Endometrial microvascular endothelial cells (primary cell): Measurements from ENCODE around the gene MBP. TPM values are rescaled to one million over a fixed set of nuclear protein-coding genes. Genes with fewer than 3 reads are reported as not detected.
"Not testable (repeated sequence)": the region's sequence is repeated elsewhere in the genome, so short reads cannot be mapped to it uniquely, and the experiment has no call there.

Experiments used
- in situ Hi-C: cut with HindIII; loops from 2 replicates; pipeline ENCODE4 v1.10.0; 2017; ENCODE audit warnings: low sequenced_read_pairs, low pct_unique_long_range_greater_than_20kb; ENCODE audit errors: inconsistent ontology term
- total RNA-seq: library from RNA; depleted of rRNA; stranded (reverse); fragments of >200 nt; gene quantifications from one replicate; pipeline ENCODE4 v1.2.3, GENCODE V29; 2015; ENCODE audit errors: inconsistent ontology term

Gene MBP
- total RNA-seq, 1 donor from 2014 or later: 8.5 TPM

DNA sequence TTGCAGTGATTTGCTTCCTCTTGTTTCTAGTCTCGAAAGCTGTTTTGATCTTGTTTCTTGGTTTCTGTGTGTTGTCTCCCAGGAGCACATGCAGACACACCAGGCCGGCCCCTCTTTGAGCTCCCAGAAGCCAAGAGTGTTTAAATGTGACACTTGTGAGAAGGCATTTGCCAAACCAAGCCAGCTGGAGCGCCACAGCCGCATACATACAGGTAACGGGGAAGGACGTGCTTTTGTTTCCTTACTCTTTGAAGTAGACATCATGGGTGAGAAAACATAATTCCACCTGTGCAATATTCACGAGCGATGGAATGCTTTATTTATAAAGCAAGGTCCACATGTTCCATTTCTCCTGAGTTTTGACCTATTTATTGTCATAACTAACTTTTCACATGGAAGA is 173.0 kb downstream of the MBP start:
- in situ Hi-C loops: no loop called here

GRCh38 chr18:76958692-76959341 is 173.8 kb downstream of the MBP start:
- in situ Hi-C loops: no loop called here

DNA sequence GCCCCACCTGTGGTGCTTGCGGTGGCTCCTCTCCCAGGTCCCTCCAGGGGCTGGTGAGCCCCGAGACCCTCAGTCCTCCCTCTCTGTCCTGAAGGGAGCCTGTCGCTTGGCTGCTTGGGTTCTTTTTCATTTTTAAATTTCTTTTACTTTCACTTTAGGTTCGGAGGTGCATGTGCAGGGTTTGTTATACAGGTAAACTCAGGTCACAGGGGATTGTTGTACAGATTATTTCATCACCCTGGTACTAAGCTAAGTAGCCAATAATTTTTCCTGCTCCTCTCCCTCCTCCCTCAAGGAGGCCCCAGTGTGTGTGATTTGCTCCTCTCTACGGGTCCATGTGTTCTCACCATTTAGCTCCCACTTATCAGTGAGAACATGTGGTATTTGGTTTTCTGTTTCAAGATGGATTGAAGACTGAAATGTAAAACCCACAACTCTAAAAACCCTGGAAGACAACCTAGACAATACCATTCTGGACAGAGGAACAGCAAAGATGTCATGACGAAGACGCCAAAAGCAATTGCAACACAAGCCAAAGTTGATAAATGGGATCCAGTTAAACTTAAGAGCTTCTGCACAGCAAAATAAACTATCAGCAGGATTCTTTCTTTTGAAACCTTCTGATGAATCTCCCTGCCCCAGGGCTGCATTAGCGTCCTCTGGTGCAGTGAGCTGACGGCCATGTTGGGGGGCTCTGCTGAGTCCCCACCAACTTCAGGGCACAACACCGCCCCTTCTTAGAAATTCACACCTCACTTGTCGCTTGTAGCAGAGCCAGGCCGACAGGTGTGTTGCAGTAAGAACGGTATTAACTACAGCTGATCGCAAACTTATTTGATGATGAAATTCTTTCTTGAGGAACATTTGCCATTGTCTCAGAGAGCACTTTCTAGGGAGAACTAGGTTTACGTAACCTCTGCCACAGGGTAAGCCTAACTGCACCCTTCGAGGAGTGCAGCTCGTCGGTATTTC is 174.9 kb downstream of the MBP start:
- in situ Hi-C loops: no loop called here

GRCh38 chr18:76956648-76957047 is 175.9 kb downstream of the MBP start:
- in situ Hi-C loops: no loop called here

DNA sequence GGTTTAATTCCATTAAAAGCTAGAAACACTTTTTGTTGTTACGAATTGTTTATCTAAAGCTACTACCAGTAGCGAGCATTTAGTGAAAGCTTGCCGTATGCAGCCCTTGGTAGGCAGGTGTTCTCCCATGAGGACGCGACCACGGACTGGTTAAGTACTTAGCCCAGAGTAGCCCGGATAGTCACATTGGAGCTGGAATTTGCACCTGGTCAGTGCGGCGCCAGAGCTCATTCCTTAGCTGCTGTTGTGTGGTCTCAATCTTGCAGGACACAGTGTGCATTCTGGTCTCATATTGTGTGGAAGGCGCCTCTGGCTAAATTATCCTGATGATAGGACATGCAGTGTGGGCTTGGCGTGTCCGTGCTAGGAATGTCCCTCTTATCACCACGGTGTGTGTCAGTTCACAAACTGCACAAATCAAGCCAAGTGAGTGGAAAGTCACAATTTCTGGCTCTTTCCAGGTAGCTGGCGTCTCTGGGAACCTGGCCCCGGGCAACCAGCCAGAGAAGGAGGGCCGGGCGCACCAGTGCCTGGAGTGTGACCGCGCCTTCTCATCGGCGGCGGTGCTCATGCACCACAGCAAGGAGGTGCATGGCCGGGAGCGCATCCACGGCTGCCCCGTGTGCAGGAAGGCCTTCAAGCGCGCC is 176.9 kb downstream of the MBP start:
- in situ Hi-C loops: no loop called here

DNA sequence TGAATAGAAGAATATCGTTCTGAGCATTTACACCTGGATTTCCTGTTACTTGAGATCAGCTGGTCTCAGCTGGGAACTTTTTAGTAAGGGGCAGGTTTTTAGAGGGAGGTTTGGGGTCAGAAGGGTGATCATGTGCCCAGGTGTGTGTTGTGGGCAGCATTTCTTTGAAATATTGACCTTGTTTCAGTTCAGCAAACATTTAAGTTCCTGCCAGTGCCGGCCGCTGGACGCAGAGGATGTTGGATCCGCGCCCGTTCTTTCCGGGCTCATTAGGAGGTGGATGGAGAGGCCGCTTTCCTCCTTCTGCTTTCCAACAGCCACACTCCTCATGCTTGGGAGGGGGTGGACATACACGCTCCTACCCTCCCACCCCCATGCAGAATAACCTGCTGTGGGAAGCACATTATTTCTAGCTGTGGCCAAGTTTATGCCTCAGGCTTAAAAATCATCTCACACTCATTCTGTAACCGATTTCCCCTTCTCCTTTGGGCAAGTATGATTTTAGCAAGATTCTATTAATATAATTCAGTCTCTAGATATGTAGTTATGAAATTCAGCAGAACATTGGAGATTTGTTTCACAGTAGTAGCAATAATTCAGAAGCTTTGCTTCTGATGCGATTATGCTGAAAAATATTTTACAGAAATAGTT is 178.9 kb downstream of the MBP start:
- in situ Hi-C loops: no loop called here

DNA sequence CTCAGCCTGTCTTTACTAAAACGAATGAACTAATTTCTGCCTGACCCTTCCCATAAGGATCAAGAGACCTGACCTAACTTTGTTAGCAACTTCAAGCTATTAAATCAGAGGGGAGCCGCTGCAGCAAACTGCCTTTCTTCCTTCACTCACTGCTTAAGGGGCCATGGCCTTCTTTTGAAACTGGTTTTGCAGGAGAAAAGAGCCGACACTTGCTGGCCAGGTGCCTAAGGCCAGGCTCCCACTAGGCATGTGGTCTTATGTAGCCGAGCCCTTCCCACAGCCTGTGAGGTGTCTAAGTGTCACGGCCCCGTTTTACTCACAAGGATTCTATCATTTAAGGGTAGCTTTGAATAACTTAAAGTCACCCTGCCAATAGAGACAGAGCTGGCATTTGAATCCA is 179.4 kb downstream of the MBP start:
- in situ Hi-C loops: no loop called here

- in situ Hi-C loops: no loop called here
Observed at GRCh38 chr18:76952747-76953146, 179.8 kb downstream of the MBP start.

DNA sequence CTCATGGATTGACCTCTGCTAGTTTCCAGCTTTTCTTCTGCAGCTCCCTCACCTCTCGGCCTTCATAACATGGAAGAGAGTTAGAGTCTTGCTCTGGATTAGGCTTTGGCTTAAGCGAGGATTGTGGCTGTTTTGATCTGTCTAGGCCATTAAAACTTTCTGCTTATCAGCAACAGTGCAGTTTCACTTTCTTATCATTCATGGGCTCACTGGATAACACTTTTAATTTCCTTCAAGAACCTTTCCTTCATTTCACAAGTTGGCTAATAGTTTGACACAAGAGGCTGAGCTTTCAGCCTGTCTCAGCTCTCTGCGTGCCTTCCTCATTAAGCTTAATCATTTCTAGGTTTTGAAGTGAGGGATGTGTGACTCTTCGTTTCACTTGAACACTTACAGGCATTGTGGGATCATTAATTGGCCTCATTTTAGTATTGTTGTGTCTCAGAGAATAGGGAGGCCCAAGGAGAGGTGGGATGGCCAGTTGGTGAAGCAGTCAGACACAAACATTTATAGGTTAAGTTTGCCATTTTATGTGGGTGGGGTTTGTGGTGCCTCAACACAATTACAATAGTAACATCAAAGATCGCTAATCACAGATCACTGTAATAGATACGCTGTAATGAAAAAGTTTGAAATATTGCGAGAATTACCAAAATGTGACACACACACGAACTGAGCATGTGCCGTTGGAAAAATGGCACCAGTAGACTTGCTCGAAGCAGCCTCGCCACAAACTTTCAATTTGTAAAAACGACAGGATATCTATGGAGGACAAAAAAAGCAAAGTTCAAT is 180.9 kb downstream of the MBP start:
- in situ Hi-C loops: no loop called here

GRCh38 chr18:76948345-76948744 is 184.2 kb downstream of the MBP start:
- in situ Hi-C loops: no loop called here

- in situ Hi-C loops: not testable (repeated sequence)
Observed at GRCh38 chr18:76944346-76944745, 188.2 kb downstream of the MBP start.

DNA sequence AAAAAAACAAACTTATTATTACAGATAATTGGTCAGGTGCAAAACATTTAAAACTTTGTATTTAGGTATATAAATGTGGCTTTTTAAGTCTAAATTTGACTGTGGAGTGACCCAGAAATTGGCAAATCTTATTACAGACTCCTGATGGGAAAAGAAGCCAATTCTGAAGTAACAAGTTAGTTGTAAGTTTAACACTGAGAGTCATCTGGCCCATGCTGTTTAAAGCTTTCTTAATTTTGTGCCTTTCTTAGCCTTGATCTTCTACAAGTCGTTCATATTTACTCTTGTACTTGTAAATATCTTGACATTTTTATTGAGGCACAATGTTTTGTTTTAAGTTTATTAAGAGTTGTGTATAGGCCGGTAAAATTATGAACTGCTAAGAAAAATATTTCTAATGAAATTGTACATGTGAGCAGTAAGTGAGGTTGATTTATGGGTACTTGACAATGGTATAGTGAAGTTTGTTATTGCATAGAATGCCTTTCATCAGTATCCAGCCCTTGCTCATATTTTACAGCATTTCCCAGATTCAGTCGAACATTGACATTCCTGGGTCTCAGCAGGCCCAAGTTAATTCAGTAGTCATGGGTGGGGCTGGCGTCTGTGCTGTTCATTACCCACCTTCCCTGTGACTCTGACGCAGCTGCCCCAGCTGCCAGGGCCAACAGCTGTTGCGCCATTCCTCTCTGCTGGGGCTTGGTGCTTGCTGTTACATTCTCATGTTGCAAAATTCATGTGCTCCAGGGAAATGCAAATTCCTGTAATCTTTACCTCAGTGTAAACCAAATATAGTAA is 188.8 kb downstream of the MBP start:
- in situ Hi-C loops: no loop called here

DNA sequence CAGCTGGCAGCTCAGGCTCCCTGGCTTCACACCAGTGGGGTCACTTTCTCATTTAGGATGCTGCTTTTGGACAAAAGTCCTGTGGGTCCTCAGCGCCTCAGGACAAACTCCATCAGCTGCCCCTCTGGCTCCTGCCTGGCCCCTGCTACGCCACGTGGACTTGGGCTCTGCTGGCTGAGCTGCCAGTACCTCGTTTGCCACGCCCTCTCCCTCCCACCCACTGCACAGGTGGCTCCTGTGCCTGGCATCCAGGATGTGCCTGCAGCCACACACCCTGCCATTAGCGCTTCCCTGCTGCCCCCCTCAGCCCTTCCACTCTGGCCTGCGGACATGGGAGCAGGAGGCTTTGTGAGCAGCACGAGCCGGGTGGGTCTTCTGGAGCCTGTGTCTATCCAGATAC is 191.3 kb downstream of the MBP start:
- in situ Hi-C loops: no loop called here

DNA sequence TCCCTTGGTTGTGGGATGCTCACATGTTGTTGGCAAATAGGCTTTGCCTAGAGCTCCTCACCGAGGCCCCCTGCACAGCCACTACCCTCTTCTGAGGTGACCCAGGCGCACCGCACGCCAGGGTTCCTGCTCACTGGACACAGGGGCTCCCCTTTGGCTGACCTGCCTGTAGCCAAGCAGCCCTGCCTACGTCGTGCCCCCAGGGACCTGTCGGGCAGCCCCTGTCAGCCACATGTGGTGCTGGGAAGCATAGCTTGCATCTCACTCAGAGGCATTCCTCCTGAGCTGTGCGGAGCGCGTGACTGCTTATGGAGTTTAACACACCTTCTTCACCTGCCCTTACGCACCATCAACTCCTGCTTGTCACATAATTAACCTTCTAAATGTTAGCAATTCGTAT is 194.0 kb downstream of the MBP start:
- in situ Hi-C loops: no loop called here

- in situ Hi-C loops: no loop called here
Observed at GRCh38 chr18:76937597-76937996, 195.0 kb downstream of the MBP start.

DNA sequence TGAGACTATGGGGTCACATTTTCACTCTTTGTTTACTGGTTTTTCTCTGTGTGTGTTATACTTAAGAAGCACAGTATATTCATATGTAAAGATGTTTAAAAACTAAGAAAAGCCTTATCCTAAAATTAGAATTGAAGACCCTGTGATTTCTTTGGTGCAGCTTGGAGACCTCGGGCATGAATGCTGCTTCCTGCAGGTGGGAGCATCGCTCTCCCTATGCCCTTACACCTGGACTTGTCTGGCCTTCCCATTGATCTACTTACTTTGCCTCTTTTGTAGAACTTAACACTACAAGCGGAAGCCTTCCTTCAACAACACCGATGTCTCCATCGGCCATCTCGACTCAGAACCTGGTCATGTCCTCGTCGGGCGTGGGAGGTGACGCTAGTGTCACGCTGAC is 195.7 kb downstream of the MBP start:
- in situ Hi-C loops: no loop called here

DNA sequence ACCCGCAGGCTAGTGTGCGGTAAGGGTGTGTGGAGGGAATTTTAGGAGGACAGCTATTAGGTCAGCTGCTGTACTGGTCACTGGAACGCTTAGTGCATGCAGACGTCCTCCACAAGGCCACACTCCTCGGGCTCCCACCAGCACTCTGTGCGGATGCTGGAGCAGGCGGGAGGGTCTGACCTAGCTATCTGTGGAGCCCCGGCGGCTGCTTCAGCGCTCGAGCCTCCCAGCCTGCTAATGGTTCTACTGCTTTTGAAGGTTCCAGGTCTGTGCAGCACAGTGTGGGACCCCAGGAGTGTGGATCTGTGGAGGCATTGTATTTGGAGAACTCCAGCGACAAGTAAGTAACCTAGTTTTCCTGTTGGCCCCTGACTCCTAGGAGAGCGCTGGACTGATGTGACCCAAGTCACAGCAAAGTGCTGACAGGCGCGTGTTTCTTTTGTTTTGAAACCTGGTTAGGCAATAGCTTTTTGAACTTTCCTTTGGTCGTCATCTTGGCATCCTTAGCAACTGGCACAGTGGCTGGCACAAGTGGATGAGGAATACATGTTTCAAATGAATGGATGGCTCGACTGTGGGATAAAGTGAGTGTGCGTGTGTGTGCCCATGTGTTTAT is 196.8 kb downstream of the MBP start:
- in situ Hi-C loops: no loop called here
